H9 (cell line): ENCODE measurements around the gene AMER2. TPM values are rescaled to one million over a fixed set of nuclear protein-coding genes. Genes with fewer than 3 reads are reported as not detected.

Experiments used
- DNase-seq: peaks from one replicate; pipeline ENCODE4 v3.0.0-alpha.2; 2017
- H2AFZ ChIP-seq: one replicate; pipeline ENCODE4 v1.6.1; 2013; ENCODE audit warnings: mild to moderate bottlenecking, low read length, control low read depth, moderate library complexity
- H2AK5ac ChIP-seq: 2 replicates; pipeline ENCODE4 v1.6.1; 2013; ENCODE audit warnings: low read length, control low read depth, mixed read lengths; ENCODE audit not compliant: insufficient read length
- H2BK120ac ChIP-seq: one replicate; pipeline ENCODE4 v1.6.1; 2013; ENCODE audit warnings: low read depth, mild to moderate bottlenecking, low read length, control low read depth, inconsistent platforms; ENCODE audit not compliant: poor library complexity, severe bottlenecking
- H2BK12ac ChIP-seq: 2 replicates; pipeline ENCODE4 v1.6.1; 2013; ENCODE audit warnings: low read length, control low read depth, mixed read lengths, low read depth; ENCODE audit not compliant: insufficient read length
- H2BK15ac ChIP-seq: 2 replicates; pipeline ENCODE4 v1.6.1; 2013; ENCODE audit warnings: low read depth, low read length, control low read depth
- H2BK20ac ChIP-seq: one replicate; pipeline ENCODE4 v1.6.1; 2013; ENCODE audit warnings: low read depth, mild to moderate bottlenecking, low read length, control low read depth, inconsistent platforms; ENCODE audit not compliant: poor library complexity, severe bottlenecking
- H2BK5ac ChIP-seq: 2 replicates; pipeline ENCODE4 v1.6.1; 2013; ENCODE audit warnings: low read length, control low read depth, mixed read lengths; ENCODE audit not compliant: insufficient read length
- H3K14ac ChIP-seq: 2 replicates; pipeline ENCODE4 v1.6.1; 2013; ENCODE audit warnings: low read length, control low read depth; ENCODE audit not compliant: insufficient read depth
- H3K18ac ChIP-seq: 2 replicates; pipeline ENCODE4 v1.6.1; 2013; ENCODE audit warnings: low read depth, mild to moderate bottlenecking, mixed read lengths, low read length, control low read depth; ENCODE audit not compliant: insufficient read length
- H3K23ac ChIP-seq: 2 replicates; pipeline ENCODE4 v1.6.1; 2013; ENCODE audit warnings: low read length, control low read depth, mixed read lengths, low read depth; ENCODE audit not compliant: insufficient read length
- H3K23me2 ChIP-seq: 2 replicates; pipeline ENCODE4 v1.6.1; 2013; ENCODE audit warnings: low read depth, mild to moderate bottlenecking, mixed read lengths, low read length, control low read depth; ENCODE audit not compliant: insufficient read length, poor library complexity, severe bottlenecking
- H3K27ac ChIP-seq: 2 replicates; pipeline ENCODE4 v1.5.1; 2013; ENCODE audit warnings: low read length, control low read depth, mixed read lengths, low read depth; ENCODE audit not compliant: insufficient read length
- H3K27me3 ChIP-seq: 2 replicates; pipeline ENCODE4 v1.6.1; 2013; ENCODE audit warnings: low read length, control low read depth, inconsistent platforms; ENCODE audit not compliant: insufficient read depth
- H3K4ac ChIP-seq: 2 replicates; pipeline ENCODE4 v1.6.1; 2013; ENCODE audit warnings: low read depth, mild to moderate bottlenecking, control low read depth, inconsistent platforms, low read length, moderate library complexity
- H3K4me1 ChIP-seq: 2 replicates; pipeline ENCODE4 v1.6.1; 2013; ENCODE audit warnings: low read length, control low read depth, inconsistent platforms; ENCODE audit not compliant: insufficient read depth
- H3K4me2 ChIP-seq: 2 replicates; pipeline ENCODE4 v1.6.1; 2013; ENCODE audit warnings: low read length, control low read depth, mixed read lengths; ENCODE audit not compliant: insufficient read length, insufficient read depth
- H3K56ac ChIP-seq: 2 replicates; pipeline ENCODE4 v1.6.1; 2013; ENCODE audit warnings: low read depth, mild to moderate bottlenecking, mixed read lengths, low read length, control low read depth; ENCODE audit not compliant: insufficient read length
- H3K79me1 ChIP-seq: 2 replicates; pipeline ENCODE4 v1.6.1; 2013; ENCODE audit warnings: low read depth, mild to moderate bottlenecking, moderate library complexity, low read length, control low read depth, inconsistent platforms; ENCODE audit not compliant: insufficient read depth, poor library complexity, severe bottlenecking
- H3K79me2 ChIP-seq: 2 replicates; pipeline ENCODE4 v1.6.1; 2013; ENCODE audit warnings: low read length, control low read depth, inconsistent platforms; ENCODE audit not compliant: insufficient read depth
- H3K9ac ChIP-seq: 2 replicates; pipeline ENCODE4 v1.6.1; 2013; ENCODE audit warnings: low read length, control low read depth, mixed read lengths; ENCODE audit not compliant: insufficient read length; ENCODE audit errors: extremely low read depth
- H3K9me3 ChIP-seq: one replicate; pipeline ENCODE4 v1.6.1; 2013; ENCODE audit warnings: low read depth, low read length, inconsistent platforms; ENCODE audit not compliant: control insufficient read depth
- H3T11ph ChIP-seq: one replicate; pipeline ENCODE4 v1.6.1; 2013; ENCODE audit warnings: mild to moderate bottlenecking, low read length, control low read depth, inconsistent platforms
- H4K20me1 ChIP-seq: one replicate; pipeline ENCODE4 v1.6.1; 2013; ENCODE audit not compliant: control insufficient read depth, insufficient read length, insufficient read depth
- H4K5ac ChIP-seq: 2 replicates; pipeline ENCODE4 v1.6.1; 2013; ENCODE audit warnings: low read depth, mild to moderate bottlenecking, mixed read lengths, low read length, control low read depth; ENCODE audit not compliant: insufficient read length
- H4K8ac ChIP-seq: replicated peaks from 2 replicates; pipeline ENCODE4 v1.6.1; 2013; ENCODE audit warnings: low read length, control low read depth, mixed read lengths, low read depth; ENCODE audit not compliant: insufficient read length
- H4K91ac ChIP-seq: 2 replicates; pipeline ENCODE4 v1.6.1; 2013; ENCODE audit warnings: low read depth, mild to moderate bottlenecking, moderate library complexity, mixed read lengths, low read length, control low read depth; ENCODE audit not compliant: insufficient read length
- H3K27ac Mint-ChIP-seq, 3 experiments: 2 replicates in 2 of 3; 3 replicates in 1 of 3; pipeline ENCODE4 v1.8.0; 2020 to 2021; ENCODE audit warnings: mixed read lengths in 3 of 3, mild to moderate bottlenecking in 1 of 3, moderate library complexity in 1 of 3
- H3K27me3 Mint-ChIP-seq: 2 replicates; pipeline ENCODE4 v1.8.0; 2021; ENCODE audit warnings: low read depth, mild to moderate bottlenecking, moderate library complexity, mixed read lengths
- H3K36me3 Mint-ChIP-seq, 3 experiments: 2 replicates in 2 of 3; 3 replicates in 1 of 3; pipeline ENCODE4 v1.8.0; 2020 to 2021; ENCODE audit warnings: low read depth in 3 of 3, mixed read lengths in 3 of 3; ENCODE audit not compliant: insufficient read depth in 1 of 3
- H3K4me1 Mint-ChIP-seq, 2 experiments: 2 replicates each; pipeline ENCODE4 v1.8.0; 2020; ENCODE audit warnings: mixed read lengths in 2 of 2
- H3K4me3 Mint-ChIP-seq, 2 experiments: 2 replicates in 1 of 2; 3 replicates in 1 of 2; pipeline ENCODE4 v1.8.0; 2020 to 2021; ENCODE audit warnings: mild to moderate bottlenecking in 2 of 2, mixed read lengths in 2 of 2, moderate library complexity in 1 of 2
- H3K9me3 Mint-ChIP-seq, 2 experiments: 2 replicates in 1 of 2; 3 replicates in 1 of 2; pipeline ENCODE4 v1.8.0; 2020; ENCODE audit warnings: mild to moderate bottlenecking in 2 of 2, mixed read lengths in 2 of 2, moderate library complexity in 1 of 2
- CTCF ChIP-seq: fragments of 200-600 bp; sonication (generic); conservative IDR thresholded peaks from 3 replicates; pipeline ENCODE4 v1.8.0; 2021; ENCODE audit warnings: antibody characterized with exemption, mild to moderate bottlenecking
- WGBS: extraction: QIAGEN DNeasy Blood & Tissue Kit; methylation state at CpG from one replicate; pipeline ENCODE4 v1.1.7; 2013; ENCODE audit warnings: missing lambda C conversion rate, low lambda C conversion rate, mixed read lengths; ENCODE audit not compliant: insufficient read length; ENCODE audit errors: extremely low coverage; 5-methylcytosine and 5-hydroxymethylcytosine counted together
- total RNA-seq: library from RNA; stranded (reverse); gene quantifications from 2 replicates; pipeline ENCODE4 v1.2.1, GENCODE V29; 2021

AMER2 gene
- total RNA-seq, 1 experiment from 2014 or later = 0.02 TPM

DNA sequence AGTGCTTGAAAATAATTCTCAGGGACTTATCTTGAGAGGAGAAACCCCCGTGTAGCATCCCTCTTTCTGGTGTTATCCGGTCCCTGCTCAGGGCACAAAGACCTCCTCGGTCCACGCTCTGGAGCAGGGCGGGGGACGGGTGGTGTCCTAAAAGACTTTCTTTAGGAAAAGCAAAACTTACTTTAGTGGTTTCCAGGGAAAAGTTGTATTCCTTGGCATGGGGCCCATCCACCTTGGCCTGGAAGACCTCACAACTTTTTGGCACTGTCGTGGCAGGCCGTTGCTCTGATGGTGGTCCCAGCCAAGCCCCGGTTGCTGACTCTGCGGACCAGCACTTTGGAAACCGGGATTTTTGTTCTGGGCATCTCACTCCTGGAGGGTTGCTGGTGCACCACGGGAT lies 2.7 kb downstream of the AMER2 start:
- Histone ChIP-seq H3K4me1 (peaks cover 13% of the 10 kb centered on the region; the same call in 1 of the 2 replicates), H3K9ac (no peak overlapping the region), H2BK12ac (no peak overlapping the region), H3K27ac (no peak overlapping the region), H3K4me2 (no peak overlapping the region), H2BK20ac (no peak overlapping the region), H4K91ac (no peak overlapping the region), H3K18ac (no peak overlapping the region), H4K20me1 (no peaks in the 10 kb centered on the region), H3K4ac (no peak overlapping the region), H3K27me3 (peaks cover 30% of the 10 kb centered on the region), H3K56ac (no peak overlapping the region), H4K8ac (no peak overlapping the region), H2AK5ac (no peak overlapping the region), H3K23ac (no peak overlapping the region), H3K9me3 (no peaks in the 10 kb centered on the region), H2BK5ac (no peak overlapping the region), H3K79me2 (no peaks in the 10 kb centered on the region), H3T11ph (no peak overlapping the region), H2AFZ (no peak overlapping the region), H4K5ac (no peak overlapping the region), H3K23me2 (peaks cover 17% of the 10 kb centered on the region), H3K79me1 (no peaks in the 10 kb centered on the region), H3K14ac (no peak overlapping the region), H2BK120ac (no peak overlapping the region), H2BK15ac (no peak overlapping the region)
- no peak for TF ChIP-seq CTCF
- Mint-ChIP-seq H3K4me1 (peaks cover 45% of the 10 kb centered on the region in 2 experiments), H3K9me3 (peaks cover 5 to 10% of the 10 kb centered on the region in 2 experiments; a peak in 4 of 5 replicates), H3K27me3 (peaks cover 57% of the 10 kb centered on the region), H3K27ac (no peak overlapping the region), H3K36me3 (peaks cover 0 to 11% (median 6%) of the 10 kb centered on the region in 3 experiments; a peak in 4 of 7 replicates), H3K4me3 (peak overlapping the region; percentile 39 to 64; a peak in 3 of 5 replicates)
- no CpG with 5 or more reads among the region's 12 CpGs for WGBS
- DNase-seq = no peak
